GM12872 (cell line): Measurements from ENCODE around the gene GREM1.

Experiments used
- CTCF ChIP-seq: IDR thresholded peaks from 3 replicates; pipeline ENCODE4 v1.5.1; 2011; ENCODE audit warnings: low read depth, mild to moderate bottlenecking, low read length, moderate library complexity; ENCODE audit not compliant: insufficient read depth

Gene GREM1

DNA sequence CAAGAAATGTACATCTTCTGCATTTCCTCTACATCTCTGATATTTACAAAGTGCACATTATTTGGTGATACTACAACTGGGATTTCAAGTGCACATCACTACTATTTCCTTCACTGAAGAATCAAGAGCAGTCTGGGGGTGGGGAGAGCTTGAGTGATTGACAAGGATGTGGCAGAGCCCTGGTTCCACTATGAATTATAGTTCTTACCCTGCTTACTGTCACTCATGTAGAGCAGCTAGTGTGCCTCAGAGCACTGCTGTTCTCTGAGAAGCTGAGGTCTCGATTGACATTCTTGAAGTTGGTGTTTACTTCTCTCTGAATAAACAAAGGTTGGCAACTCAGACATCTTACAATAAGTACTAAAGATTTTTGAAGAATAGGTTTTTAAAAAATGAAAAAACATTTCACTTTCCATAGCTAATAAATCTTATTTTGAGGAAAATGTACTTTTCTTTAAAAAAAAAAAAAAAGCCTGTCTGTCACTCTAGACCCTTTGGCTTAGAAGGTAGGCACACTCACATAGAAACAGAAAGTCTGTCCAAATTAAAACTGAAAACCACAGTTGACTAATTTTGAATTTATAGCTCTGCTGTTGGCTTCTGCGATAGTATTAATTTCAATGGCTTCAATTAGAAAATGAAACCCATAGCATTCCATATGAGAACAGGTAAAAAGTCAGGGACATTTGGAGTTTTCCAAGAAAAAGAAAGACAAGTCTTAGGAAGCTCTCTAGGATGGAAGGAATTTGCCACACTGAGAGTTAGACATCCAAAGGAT is 5.6 kb downstream of the GREM1 start:
- no peak for TF ChIP-seq CTCF

GRCh38 chr15:32729700-32730395 is 12.0 kb downstream of the GREM1 start:
- no peak for TF ChIP-seq CTCF

DNA sequence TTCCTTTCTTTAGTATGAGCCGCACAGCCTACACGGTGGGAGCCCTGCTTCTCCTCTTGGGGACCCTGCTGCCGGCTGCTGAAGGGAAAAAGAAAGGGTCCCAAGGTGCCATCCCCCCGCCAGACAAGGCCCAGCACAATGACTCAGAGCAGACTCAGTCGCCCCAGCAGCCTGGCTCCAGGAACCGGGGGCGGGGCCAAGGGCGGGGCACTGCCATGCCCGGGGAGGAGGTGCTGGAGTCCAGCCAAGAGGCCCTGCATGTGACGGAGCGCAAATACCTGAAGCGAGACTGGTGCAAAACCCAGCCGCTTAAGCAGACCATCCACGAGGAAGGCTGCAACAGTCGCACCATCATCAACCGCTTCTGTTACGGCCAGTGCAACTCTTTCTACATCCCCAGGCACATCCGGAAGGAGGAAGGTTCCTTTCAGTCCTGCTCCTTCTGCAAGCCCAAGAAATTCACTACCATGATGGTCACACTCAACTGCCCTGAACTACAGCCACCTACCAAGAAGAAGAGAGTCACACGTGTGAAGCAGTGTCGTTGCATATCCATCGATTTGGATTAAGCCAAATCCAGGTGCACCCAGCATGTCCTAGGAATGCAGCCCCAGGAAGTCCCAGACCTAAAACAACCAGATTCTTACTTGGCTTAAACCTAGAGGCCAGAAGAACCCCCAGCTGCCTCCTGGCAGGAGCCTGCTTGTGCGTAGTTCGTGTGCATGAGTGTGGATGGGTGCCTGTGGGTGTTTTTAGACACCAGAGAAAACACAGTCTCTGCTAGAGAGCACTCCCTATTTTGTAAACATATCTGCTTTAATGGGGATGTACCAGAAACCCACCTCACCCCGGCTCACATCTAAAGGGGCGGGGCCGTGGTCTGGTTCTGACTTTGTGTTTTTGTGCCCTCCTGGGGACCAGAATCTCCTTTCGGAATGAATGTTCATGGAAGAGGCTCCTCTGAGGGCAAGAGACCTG is 13.2 kb downstream of the GREM1 start:
- TF ChIP-seq CTCF: no peak

DNA sequence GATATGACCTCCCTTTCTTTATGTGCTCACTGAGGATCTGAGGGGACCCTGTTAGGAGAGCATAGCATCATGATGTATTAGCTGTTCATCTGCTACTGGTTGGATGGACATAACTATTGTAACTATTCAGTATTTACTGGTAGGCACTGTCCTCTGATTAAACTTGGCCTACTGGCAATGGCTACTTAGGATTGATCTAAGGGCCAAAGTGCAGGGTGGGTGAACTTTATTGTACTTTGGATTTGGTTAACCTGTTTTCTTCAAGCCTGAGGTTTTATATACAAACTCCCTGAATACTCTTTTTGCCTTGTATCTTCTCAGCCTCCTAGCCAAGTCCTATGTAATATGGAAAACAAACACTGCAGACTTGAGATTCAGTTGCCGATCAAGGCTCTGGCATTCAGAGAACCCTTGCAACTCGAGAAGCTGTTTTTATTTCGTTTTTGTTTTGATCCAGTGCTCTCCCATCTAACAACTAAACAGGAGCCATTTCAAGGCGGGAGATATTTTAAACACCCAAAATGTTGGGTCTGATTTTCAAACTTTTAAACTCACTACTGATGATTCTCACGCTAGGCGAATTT is 14.9 kb downstream of the GREM1 start:
- TF ChIP-seq CTCF: no peak

- TF ChIP-seq CTCF: no peak
Observed at GRCh38 chr15:32733281-32733680, 15.5 kb downstream of the GREM1 start.

DNA sequence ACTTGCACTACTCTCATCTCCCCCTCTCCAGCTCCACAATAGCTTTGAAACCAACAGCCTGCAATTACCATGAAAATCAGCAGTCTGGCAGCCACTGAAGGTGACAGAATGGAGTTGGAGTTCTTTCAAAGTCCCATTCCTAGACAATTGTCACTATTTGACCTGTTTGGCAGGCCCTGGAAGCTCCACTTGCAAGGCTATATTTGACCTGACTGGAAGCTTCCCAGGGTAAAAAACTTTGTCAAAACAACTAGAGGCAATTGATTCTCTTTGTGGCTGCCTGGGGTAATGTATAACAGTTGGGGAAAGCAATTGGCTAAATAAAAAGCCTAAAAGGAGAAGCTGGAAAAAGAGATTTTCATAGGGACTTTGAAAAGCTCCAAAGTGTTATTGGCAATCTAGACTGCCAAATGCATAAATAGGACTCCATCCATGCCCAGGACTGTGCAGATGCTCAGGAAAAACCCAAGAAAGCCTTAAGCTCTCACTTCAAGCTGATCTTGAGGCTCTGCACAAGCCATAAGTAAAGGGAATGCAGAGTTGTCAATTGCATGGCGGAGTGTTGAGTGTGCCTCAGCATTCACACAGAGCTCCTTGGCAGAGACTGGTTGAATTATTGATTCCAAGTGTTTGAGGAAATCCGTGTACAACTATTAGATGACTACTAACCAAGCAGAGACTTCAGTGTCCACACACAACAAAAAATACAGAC is 18.3 kb downstream of the GREM1 start:
- no peak for TF ChIP-seq CTCF
